Heart left ventricle (tissue), 16 donors: Measurements from ENCODE around the gene B3GNT3. TPM values are rescaled to one million over a fixed set of nuclear protein-coding genes. Genes with fewer than 3 reads are reported as not detected.
A peak's percentile ranks its signal among the peaks of the same experiment; 100 is the strongest.

ENCODE experiments used
- ATAC-seq, 4 donors: fragments of 200-7000 bp; cut with Tn5 transposase; one replicate each; pipeline ENCODE4 v1.9.1; 2020 to 2022; ENCODE audit warnings: moderate library complexity in 4 of 4, mild to moderate bottlenecking in 3 of 4, moderate number of reproducible peaks in 1 of 4
- DNase-seq, 5 donors: peaks; one replicate each; pipeline ENCODE4 v3.0.0-alpha.2; 2020
- H3K27ac ChIP-seq, 12 donors: fragments of 200-600 bp; sonication (generic) in 4 of 12; one replicate each; pipeline versions ENCODE4 v1.5.0 to v1.8.0; 2016 to 2022; ENCODE audit warnings: mild to moderate bottlenecking in 2 of 12
- H3K27me3 ChIP-seq, 9 donors: fragments of 200-600 bp; sonication (generic) in 2 of 9; one replicate each; pipeline versions ENCODE4 v1.5.1 to v1.8.0; 2016 to 2022; ENCODE audit warnings: mild to moderate bottlenecking in 3 of 9
- H3K36me3 ChIP-seq, 9 donors: fragments of 200-600 bp; sonication (generic) in 2 of 9; one replicate each; pipeline versions ENCODE4 v1.5.0 to v1.8.0; 2018 to 2022; ENCODE audit warnings: mild to moderate bottlenecking in 2 of 9
- H3K4me1 ChIP-seq, 12 donors: fragments of 200-600 bp; sonication (generic) in 4 of 12; one replicate each; pipeline versions ENCODE4 v1.5.0 to v1.8.0; 2016 to 2022; ENCODE audit warnings: mild to moderate bottlenecking in 3 of 12
- H3K4me3 ChIP-seq, 12 donors: fragments of 200-600 bp; sonication (generic) in 4 of 12; one replicate each; pipeline versions ENCODE4 v1.5.0 to v1.8.0; 2017 to 2022; ENCODE audit warnings: mild to moderate bottlenecking in 9 of 12, moderate library complexity in 4 of 12
- H3K9me3 ChIP-seq, 12 donors: fragments of 200-600 bp; sonication (generic) in 4 of 12; one replicate each; pipeline versions ENCODE4 v1.5.0 to v1.8.0; 2016 to 2022; ENCODE audit warnings: mild to moderate bottlenecking in 1 of 12
- CTCF ChIP-seq, 12 donors: fragments of 200-600 bp; sonication (generic) in 4 of 12; IDR thresholded peaks; one replicate each; pipeline versions ENCODE4 v1.5.0 to v1.8.0; 2018 to 2022; ENCODE audit warnings: antibody characterized with exemption in 12 of 12, mild to moderate bottlenecking in 5 of 12
- POLR2A ChIP-seq, 2 donors: fragments of 450-650 bp; IDR thresholded peaks; one replicate each; pipeline ENCODE4 v1.6.1; 2017; ENCODE audit warnings: antibody characterized with exemption in 2 of 2, mild to moderate bottlenecking in 2 of 2, moderate library complexity in 2 of 2
- WGBS, 4 donors: extraction: QIAGEN DNeasy Blood & Tissue Kit in 2 of 4; methylation state at CpG; one replicate each; pipeline versions ENCODE4 v1.1.5 to v1.1.7; 2013 to 2018; 5-methylcytosine and 5-hydroxymethylcytosine counted together
- intact Hi-C, 10 donors: fragments of 100-400 bp; cut with DNase I; formaldehyde crosslinking; loops; one replicate each; pipeline versions ENCODE4 v1.11.1 to v1.14.2; 2022
- polyA plus RNA-seq, 2 donors: library from polyadenylated mRNA; stranded (reverse); fragments of 200-250 nt; gene quantifications; one replicate each; pipeline ENCODE4 v1.2.3, GENCODE V29; 2013
- total RNA-seq, 9 donors: library from RNA; depleted of rRNA in 2 of 9; stranded (reverse); fragments of >200 nt in 2 of 9; fragmentation: NEBNext Ultra II Directional in 3 of 9; extraction: Animal tissue kit (Norgen Biotek cat#: 25700) in 3 of 9; gene quantifications; one replicate each; pipeline versions ENCODE4 v1.1.0 to v1.2.4, GENCODE V29; 2016 to 2023
- donor health status: ischemic (EF 13 %, LVEDD 7.1; RV severe dilation, severe dysfunction).
- donor health status: healthy with polysubstance abuse.
- donor health status: DM: no; HTN: yes; CAD: no.
- donor health status: DM: no; HTN: no; CAD: no.
- donor health status: ischemic (EF 25% LVEDD 6.9; RV normal size, moderate dysfunction).
- donor health status: ischemic (EF 25% LVEDD 5.7; RV mildly dilated, moderate dysfunction).
- donor health status: healthy.
- donor health status: DM: yes; HTN: yes; CAD: no.
- donor health status: ischemic (EF 35%, LVEDD 5.7; RV mildly dilated, moderate dysfunction).
- donor health status: nonischemic (EF 11% LVEDD 7.7; RV severe dilation, severe dysfunction).
- donor health status: DM: yes; HTN: yes; CAD: no.
- donor health status: PGD.
- donor health status: ischemic (EF 29% LVEDD 5.4; RV normal size, mild dysfunction).
- donor health status: nonischemic (EF 23%, LVEDD 6.1; RV moderate dilation, normal function).

B3GNT3 gene
- total and polyA plus RNA-seq, 11 donors = not detected

GRCh38 chr19:17843908-17844490, 49.1 kb downstream of the B3GNT3 start:
- Histone ChIP-seq H3K9me3 (no peaks in the 10 kb centered on the region), H3K36me3 (peaks cover 0 to 51% (median 0%) of the 10 kb centered on the region in 9 donors), H3K27ac (no peak overlapping the region), H3K4me1 (peaks cover 0 to 62% (median 8%) of the 10 kb centered on the region in 12 donors), H3K27me3 (peaks cover 0 to 48% (median 9%) of the 10 kb centered on the region in 9 donors), H3K4me3 (no peak overlapping the region)
- intact Hi-C loops = no loop called here
- no peak for DNase-seq
- ATAC-seq = no peak
- TF ChIP-seq CTCF (IDR thresholded peaks at IDR 0.05) (no peak), POLR2A (IDR thresholded peaks at IDR 0.05) (no peak)
- 81 to 90% (median 86%) methylated on average over 14 of the region's 14 CpGs for WGBS, 4 donors

- H3K36me3 ChIP-seq = peaks cover 0 to 31% (median 0%) of the 10 kb centered on the region in 9 donors
- TF ChIP-seq POLR2A (IDR thresholded peaks at IDR 0.05) (no peak), CTCF (IDR thresholded peaks at IDR 0.05) (no peak)
- peak overlapping the region in 1 of 12 donors; percentile 73 for H3K4me3 ChIP-seq
- peak overlapping the region in 1 of 12 donors; percentile 95 for H3K27ac ChIP-seq
- ATAC-seq = no peak
- no peaks in the 10 kb centered on the region for H3K9me3 ChIP-seq
- 86 to 89% (median 88%) methylated on average over 8 of the region's 8 CpGs for WGBS, 4 donors
- DNase-seq = no peak
- intact Hi-C loops = no loop called here
- H3K4me1 ChIP-seq = peaks cover 0 to 84% (median 8%) of the 10 kb centered on the region in 12 donors
- peaks cover 0 to 33% (median 1%) of the 10 kb centered on the region in 9 donors for H3K27me3 ChIP-seq
Measured at GRCh38 chr19:17846146-17846545, 51.2 kb downstream of the B3GNT3 start.

- Histone ChIP-seq H3K4me3 (peak within 1 kb of the TSS in 11 of 12 donors; percentile 10 to 73 (median 46)), H3K4me1 (peaks cover 0 to 81% (median 3%) of the 10 kb centered on the region in 12 donors), H3K9me3 (no peaks in the 10 kb centered on the region), H3K27me3 (peaks cover 0 to 20% (median 0%) of the 10 kb centered on the region in 9 donors), H3K27ac (peak within 1 kb of the TSS in 10 of 12 donors; percentile 15 to 95 (median 71)), H3K36me3 (peaks cover 0 to 20% (median 0%) of the 10 kb centered on the region in 9 donors)
- DNase-seq (peak; percentile 64 to 90 (median 71)), ATAC-seq (peak in 3 of 4 donors; percentile 59 to 80 (median 77))
- intact Hi-C loops = no loop called here
- WGBS, 4 donors = 6 to 14% (median 8%) methylated on average over 11 to 40 of the region's 40 CpGs
- TF ChIP-seq POLR2A (IDR thresholded peaks at IDR 0.05) (no peak), CTCF (IDR thresholded peaks at IDR 0.05) (no peak)
Measured at GRCh38 chr19:17847538-17848366, 52.8 kb downstream of the B3GNT3 start, which contains the start of gene JAK3. JAK3 (minus strand) TSS chr19:17847982; CDS start chr19:17844417, 3,565 bp downstream.
